HuH-7 (cell line): ENCODE results near the gene SWI5.
"Not testable (repeated sequence)": the region's sequence is repeated elsewhere in the genome, so short reads cannot be mapped to it uniquely, and the experiment has no call there.

ENCODE experiments used
- DNase-seq: peaks from one replicate; pipeline ENCODE4 v3.0.0; 2011; ENCODE audit warnings: low spot score

SWI5 gene

DNA sequence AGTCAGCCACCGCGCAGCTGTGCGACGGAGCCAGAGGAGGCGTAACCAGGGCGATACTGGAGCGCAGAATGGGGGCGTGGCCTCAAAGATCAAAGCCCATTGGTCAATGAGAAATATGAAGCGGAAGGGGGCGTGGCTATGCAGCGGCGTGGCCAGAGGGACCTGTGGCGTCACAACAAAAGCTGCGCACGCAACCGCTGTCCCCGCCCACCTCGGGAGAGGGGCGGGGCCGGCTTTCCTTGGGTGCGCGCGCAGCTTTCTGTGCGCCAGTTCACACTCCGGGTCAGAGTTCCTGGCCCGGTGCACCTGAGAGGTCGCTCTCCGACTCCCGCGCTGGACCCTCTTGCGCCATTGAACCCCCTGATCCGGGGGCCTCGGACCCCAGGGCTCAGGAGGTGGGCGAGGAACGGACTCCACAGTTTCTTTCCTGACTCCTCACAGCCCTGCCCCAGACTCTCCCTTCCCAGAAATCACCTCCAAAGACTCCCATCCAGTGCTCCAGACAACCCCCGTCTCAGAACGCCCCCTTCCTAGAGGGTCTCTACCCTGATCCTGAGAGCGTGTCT, at the start of gene SWI5:
SWI5 (plus strand) TSS at position 269 of the 566 bp plus-strand sequence.
- peak; percentile 97 for DNase-seq

DNA sequence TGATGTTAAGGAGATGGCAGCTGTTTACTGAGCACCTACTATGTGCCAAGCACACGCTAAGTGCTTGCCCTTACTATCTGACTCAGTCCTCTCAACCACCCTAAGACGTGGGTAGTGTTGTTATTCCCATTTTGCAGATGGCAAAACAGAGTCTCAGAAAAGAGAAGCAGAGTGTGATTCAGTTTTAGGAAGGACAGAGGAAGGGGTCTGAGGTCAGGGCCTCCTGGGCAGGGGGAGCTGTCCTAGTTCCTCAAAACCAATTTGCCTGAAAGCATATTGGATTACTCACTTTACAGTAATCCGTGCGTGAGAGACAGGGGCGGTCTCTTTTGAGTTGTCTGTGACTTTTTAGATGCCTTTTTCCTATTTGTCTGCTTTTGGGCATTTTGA, 49.7 kb upstream of the SWI5 start:
- no peak for DNase-seq

DNA sequence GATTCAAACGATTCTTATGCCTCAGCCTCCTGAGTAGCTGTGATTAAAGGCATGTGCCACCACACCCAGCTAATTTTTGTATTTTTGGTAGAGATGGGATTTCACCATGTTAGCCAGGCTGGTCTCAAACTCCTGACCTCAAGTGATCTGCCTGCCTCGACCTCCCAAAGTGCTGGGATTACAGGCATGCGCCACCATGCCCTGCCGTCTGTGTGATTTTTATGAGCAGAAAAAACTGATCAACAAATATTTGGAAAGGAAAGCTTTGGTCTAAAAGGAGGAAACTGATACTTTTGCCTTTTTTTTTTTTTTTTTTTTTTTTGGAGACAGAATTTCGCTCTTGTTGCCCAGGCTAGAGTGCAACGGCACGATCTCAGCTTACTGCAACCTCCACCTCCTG, 45.2 kb upstream of the SWI5 start:
- not testable (repeated sequence) for DNase-seq

DNA sequence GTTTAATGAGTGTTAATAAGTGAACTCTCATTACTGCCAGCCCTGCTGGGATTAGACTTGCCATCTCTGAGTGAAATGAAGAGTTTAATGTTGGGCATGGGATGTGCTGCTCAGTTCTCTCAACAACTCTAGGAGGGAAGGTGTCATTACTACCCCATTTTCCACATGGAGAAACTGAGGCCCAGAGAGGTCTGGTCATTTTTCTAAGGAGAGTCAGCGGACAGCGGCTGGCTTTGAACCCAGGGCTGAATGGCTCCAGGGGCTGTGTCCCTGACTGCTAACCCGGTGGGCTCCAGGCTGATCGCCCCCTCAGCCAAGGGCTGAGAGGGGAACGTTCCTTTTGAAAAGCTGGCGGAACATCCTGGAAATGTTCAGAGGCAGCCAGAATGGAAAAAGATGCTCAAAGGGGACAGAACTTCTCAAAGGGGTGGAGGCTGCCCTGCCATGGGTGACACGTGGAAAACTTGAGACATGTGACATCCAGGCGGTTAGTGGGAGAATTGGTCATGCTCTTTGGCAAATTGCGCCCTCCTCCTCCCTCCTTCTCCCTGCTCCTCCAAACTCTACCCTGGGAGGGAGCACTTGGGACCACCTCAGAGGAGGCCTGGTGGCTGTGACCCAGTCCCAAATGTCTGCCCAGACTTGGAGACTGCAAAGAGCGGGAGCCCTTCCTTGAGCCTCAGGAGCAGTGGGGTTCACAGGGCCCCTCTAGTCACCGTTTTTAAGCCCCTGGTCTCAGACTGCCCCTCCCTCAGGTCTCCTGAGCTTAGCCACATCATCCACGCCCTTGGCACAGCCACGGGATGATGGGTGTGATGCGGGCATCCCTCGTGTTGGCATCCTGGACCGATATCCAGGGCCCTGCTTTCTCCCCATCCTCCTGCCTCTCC, 44.2 kb upstream of the SWI5 start:
- no peak for DNase-seq

DNA sequence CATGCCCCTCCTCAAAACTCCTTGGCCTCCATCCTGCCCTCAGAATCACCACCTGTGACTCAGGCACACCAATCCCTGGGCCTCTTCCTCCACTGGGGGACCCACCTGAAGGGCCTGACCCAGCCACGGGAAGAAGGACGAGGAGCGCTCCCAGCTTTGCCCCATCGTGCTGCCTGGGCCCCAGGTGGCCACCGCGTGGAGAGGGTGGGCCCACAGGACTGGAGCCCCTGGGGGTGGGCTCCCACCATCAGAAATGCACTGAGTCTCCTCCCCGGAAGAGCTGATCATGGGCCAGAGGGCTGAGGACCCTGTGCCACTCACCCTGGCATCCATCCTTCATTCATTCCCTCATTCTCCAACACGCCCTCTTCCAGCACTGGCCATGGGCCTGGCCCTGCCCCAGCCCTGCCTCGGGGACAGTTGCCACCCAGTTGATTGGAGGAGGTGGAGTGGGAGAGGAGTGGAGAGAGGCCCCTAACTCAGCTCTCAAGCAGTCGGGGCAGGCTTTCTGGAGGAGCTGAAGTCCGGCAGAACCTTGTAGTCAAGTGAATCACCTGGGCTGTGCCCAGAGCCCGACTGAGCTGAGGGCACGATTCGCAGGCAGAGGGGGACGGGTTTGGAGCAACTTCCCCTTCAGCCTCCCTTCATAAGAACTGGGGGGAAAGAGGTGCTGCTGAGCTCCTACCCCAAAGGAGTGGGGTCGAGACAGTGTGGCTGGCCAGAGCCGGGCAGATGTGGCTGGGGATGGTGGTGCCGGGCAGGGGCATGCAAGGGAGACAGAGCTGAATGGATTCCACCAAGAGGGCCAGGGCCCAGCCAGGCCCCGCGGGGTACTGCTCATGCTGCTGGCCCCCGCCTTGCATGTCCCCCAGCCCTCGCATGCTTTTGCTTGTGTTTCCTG, 43.3 kb upstream of the SWI5 start:
- DNase-seq: no peak

DNA sequence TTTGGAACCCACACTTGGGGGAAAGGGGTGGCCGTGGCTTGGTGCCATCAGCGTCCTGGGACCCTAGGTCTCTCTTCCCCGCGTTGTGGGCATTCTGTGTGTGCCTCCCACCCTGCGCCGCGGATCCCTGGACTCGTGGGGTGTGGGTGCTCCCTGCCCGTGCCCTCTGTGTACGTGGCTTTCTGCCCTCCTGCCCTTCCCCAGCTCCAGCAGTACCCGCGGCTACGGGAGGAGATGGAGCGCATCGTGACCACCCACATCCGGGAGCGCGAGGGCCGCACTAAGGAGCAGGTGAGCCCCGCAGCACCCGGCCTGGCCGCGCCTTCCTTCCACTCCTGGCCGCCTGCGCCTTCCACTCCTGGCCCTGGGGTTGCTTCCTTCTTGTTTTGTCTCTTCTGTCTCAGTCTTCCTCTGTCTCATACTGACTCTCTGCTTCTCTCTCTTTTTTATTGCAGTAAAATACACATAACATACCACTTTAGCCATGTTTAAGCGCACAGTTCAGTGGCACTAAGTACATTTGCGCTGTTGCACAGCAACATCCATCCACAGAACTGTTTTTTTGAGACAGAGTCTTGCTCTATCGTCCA, 42.2 kb upstream of the SWI5 start:
- no peak for DNase-seq

DNA sequence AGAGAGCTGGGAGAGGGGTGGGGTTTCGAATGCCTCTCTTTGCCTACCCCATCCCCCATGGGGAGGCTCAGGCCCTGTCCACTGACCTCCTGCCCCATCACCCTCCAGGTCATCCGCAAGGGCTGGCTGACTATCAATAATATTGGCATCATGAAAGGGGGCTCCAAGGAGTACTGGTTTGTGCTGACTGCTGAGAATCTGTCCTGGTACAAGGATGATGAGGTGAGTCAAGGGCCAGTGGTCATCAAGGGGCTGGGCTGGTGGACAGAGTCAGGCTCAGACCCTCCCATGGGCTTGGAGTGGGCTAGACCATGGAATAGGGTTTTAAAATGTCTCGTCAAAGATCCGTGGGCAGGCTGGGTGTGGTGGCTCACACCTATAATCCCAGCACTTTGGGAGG, 34.0 kb upstream of the SWI5 start:
- no peak for DNase-seq

DNA sequence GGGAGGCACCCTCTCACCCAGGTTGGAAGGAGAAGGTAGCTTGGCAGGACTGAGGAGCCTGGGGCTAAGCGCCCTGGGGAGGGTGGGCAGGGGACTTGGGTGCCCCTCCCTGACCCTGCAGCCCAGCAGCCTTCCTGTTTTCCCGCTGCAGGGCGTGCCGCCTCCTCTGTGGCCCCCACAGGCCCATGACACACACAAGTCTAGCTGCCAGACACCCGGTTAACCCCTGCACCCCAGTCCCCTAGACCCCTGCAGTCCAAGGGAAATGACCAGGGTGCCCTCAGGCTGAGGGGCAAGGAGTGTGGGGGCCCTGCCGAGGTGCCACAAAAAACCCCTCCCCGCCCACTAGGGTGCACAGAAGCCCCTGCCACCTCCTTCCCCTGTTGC, 33.3 kb upstream of the SWI5 start:
- DNase-seq: no peak

DNA sequence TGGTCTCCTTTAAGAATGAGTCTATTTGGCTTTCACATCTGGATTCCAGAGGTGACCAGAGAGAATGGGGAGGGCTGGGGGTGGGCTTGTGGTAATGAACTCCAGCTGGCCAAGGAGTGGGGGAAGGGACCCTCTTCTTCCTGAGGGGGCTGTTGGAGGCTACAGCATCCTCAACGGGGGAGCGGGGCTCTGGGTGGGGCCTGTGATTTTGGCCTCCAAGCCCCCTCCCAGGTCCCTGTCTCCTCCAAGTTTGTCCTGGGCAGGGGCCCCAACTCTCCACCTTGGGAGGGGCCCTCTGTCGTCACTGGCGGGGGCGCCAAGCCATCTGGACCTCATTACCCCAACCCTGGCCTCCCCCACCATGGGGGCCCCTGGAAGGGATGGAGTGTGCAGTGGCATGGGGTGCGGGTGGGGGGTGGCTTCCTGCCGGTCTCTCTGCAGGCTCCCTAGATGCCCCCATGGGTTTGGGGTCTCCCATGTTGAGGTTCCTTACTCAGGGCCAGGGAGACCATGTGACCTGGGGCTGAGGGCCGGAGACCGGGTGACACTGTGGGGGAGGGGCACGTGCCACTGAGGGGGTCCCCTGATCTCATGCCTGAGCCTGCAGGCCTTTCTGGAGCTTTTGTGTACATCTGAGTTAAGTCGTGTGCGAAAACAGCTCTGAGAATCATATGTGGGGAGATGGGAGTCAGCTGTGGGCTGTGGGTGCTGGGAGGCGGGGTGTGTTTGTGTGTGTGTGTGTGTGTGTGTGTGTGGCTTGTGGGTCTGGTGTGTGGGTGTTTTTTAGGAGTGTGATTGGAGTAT, 32.7 kb upstream of the SWI5 start:
- no peak for DNase-seq

DNA sequence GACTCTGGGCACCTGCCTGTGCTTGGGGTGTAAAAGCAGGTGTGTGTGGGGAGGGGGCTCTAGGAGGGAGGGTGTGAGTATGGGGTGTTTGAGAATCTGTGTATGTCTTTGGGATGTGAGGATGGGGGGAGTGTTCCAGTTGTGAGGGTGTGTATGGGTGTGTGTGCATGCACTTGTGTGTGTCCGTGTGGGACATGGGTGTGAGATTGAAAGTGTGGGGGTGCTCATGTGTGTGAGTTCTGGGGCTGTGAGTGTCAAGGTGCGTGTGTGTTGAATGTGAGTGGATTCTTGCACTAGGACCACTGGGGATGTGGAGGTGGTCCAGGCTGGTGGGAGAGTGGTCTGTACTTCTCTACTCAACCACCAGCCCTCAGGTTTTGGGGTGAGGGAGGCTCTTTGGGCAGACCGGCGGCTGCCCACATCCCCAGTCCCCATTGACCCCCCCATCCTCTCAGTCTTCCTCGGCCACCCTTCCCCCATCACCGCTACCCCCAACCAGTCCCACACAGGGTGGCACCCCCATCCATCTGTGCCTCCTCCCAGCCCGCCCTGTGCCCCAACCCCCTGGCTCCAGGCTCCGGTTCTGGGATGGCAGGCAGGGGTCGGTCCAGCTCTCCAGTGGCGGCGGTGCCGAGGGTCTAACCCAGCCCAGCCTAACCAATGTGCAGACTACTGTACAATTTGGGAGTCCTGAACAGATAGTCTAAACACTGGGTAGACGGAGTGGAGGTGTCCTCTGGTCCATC, 31.8 kb upstream of the SWI5 start:
- no peak for DNase-seq

DNA sequence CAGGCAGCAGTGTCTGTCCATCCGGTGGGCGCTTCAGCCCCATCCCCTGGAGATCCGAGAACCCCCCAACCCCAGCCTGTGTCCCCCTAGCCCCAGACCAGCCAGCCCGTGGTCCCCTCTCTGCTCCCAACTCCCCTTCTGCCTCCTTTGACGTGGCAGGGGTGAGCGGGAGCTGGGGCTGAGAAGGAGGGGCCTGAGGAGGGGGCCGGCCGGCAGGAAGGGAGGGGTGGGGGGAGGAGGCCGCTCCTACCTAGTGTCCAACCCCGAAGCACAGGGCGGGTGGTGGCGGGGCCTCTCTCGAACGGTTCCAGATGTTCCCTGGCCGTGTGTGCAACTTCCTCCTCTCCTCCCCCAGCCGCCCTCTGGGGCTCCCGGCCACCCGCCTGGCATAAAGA, 31.2 kb upstream of the SWI5 start:
- DNase-seq: no peak

DNA sequence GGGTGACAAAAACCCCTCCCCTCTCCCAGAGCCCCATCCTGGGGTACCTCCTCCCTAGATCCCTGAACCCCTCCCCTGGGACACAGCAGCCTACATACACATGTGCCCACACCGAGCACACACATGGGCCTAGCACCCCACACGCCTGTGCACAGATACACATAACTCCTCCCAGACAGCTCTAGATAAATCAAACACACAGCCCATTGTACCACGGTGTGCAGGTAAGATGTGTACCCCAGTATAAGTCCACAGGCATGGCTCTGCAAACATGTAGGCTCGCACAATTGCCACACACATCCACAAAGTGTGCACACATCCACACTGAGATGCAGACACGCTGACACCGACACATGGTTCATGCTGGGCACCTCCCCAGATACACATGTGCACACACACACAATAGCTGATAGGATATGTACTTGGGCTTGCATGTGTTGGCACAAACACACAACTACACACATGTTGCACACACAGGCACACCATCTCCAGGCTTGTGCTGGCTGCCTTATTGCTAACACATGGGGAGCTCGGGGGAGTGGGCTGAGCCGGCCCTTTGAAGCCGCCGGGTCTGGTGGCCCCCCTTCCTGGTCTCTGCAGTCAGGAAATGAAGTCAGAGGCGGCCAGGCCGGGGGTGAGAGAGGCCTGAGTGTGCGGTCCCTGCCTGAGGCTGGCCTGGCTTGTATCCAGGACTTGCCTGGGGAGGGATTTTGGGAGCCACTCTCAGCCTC, 30.5 kb upstream of the SWI5 start:
- DNase-seq: no peak

DNA sequence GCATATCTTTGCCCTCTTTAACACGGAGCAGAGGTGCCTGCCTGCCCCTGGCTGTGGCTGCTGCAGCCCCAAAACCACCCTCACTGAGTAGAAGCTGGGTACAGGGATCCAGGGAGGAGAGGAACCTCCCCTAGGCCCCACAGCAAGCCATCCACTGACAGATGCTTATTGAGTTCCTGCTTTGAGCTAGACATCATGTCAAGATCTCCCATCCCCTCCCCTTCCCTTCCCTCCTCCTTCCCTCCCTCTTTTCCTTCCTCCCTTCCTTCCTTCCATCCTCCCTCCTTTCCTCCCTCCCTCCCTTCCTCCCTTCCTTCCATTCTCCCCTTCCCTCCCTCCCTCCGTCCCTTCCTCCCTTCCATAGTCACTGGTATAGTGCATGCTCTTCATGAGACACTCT, 29.6 kb upstream of the SWI5 start:
- no peak for DNase-seq

DNA sequence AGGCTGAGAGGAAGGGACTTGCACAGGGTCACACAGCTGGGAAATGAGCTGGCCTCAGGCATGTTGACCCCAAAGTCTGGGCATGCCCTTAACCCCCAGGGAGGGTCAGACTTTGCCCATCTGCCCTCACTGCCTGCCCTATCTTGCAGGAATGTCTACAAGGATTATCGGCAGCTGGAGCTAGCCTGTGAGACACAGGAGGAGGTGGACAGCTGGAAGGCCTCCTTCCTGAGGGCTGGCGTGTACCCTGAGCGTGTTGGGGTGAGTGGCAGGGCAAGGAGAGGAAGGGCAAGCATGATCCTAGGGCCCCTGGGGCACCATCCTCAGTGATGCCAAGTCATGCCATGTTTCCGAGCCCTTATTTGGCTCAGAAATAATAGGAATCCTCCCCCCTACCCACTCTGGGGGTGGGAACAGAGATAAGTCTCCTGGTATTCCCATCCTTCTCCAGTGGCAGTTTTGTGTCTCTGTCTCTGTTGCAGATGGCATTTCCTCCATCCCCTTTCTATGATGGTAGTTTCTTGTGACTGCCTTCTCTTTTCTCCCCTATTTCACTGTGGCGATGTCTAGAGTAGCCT, 28.8 kb upstream of the SWI5 start:
- no peak for DNase-seq

DNA sequence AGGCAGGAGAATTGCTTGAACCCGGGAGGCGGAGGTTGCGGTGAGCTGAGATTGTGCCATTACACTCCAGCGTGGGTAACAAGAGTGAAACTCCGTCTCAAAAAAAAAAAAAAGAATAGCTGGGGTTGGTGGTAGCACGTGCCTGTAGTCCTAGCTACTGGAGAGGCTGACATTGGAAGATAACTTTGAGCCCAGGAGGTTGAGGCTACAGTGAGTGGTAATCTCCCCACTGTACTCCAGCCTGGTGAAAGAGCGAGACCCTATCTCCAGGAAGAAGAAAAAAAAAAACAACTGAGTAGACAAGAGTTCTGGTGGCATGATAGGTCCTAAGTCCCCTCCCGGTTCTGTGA, 26.5 kb upstream of the SWI5 start:
- no peak for DNase-seq

DNA sequence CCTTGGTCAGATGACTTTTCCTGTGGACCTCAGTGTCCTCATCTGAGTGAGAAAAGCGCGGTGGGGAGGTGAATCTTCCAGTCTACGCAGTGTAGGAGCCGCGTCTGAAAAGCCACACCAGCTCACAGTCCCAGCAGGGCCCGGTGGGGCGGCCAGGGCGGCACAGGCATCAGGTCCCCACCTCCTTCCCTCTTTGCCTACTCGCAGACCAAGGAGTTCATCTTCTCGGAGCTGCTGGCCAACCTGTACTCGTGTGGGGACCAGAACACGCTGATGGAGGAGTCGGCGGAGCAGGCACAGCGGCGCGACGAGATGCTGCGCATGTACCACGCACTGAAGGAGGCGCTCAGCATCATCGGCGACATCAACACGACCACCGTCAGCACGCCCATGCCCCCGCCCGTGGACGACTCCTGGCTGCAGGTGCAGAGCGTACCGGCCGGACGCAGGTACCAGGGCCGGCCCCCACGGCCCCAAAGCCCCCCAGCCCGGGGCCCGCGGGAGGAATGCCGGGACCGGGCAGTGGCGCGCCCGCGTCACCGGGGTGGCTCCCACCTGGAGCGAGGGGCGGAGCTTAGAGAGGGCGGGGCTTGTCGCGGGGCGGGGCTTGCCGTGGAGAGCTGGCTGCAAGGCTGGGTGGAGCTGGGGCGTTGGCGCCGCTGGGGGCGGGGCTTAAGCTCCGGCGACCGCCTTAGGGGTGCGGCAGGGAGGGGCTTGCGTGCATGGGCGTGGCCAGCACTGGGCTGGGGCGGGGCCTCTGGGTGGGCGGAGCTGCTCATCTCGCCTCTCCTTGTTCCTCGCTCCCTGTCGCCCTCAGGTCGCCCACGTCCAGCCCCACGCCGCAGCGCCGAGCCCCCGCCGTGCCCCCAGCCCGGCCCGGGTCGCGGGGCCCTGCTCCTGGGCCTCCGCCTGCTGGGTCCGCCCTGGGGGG, 25.9 kb upstream of the SWI5 start:
- peak; percentile 68 for DNase-seq

DNA sequence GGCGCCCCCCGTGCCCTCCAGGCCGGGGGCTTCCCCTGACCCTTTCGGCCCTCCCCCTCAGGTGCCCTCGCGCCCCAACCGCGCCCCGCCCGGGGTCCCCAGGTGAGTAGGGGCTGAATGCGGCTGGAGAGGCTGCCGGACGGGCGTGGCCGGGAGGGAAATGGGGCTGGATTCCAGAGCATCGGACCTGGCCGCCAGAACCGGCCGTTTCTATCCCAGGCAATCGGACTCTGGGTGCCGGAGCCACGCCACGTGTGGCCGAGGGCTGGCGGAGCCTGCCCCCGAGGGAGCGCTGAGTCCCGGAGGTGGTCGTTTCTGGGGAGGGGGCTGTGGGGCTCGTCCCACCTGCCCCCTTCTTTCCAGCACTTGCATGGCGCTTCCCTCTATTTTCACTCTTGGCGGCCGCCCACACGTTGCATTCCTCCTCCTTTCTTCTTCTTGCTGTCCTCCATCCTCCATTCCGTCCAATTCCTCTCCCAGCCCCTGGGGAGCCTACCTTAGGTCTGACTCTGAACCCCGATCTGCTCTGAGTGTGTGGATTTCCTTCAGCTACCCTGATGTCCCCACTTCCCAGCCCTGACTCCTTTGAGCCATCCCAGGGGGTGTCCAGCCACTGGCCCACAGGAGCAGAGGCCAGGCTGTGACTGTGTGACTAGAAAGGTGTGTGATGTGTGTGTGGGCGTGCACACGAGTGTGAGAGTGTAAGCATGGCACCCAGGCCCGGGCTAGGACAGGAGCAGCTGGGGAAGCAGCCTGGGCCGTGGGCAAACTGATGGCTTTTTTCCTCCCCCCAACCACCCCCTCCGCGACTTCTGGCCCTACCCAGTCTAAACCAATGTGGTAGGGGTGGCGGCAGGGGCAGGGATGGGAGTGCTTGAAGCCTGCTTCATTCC, 25.0 kb upstream of the SWI5 start:
- DNase-seq: no peak

DNA sequence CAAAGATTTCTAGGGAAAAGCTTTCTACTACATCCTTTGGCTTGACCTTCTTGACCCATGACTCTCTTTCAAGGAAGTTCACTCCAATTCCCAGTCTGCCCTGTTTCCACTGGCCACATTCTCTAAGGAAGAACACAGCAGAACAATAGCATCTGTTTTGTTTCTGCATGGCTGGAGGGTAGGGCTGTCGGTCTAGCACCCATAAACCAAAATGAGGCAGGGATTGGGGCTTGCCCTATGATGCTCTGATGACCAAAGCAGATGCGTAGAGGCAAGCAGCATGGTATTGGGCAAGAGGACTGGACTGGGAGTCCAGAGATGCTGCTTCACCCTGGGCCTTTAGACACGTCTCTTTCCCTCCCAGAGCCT, 24.4 kb upstream of the SWI5 start:
- no peak for DNase-seq
